ENCODE data around the gene PCP2.

- TF ChIP-seq TSHZ2 (CRISPR knock-in tag; IDR thresholded peaks at IDR 0.05) = no peak
- no peak for TF ChIP-seq PATZ1 (CRISPR knock-in tag; IDR thresholded peaks at IDR 0.05; ENCODE audit: borderline replicate concordance)
- TF ChIP-seq POU6F1 (CRISPR knock-in tag; IDR thresholded peaks at IDR 0.05; ENCODE audit: borderline replicate concordance, low read depth) = no peak
- no peak for TF ChIP-seq ARNTL (CRISPR knock-in tag; IDR thresholded peaks at IDR 0.05; ENCODE audit: borderline replicate concordance, low read depth)
- no peak for TF ChIP-seq SNAI2 (CRISPR knock-in tag; IDR thresholded peaks at IDR 0.05)
- no peak for TF ChIP-seq CREB5 (CRISPR knock-in tag; IDR thresholded peaks at IDR 0.05; ENCODE audit: low read depth)
- TF ChIP-seq TCF4 (CRISPR knock-in tag; IDR thresholded peaks at IDR 0.05; ENCODE audit: borderline replicate concordance) = no peak
- no peak for TF ChIP-seq RARB (CRISPR knock-in tag; IDR thresholded peaks at IDR 0.05)
These were observed 3.3 kb upstream of the PCP2 start, which contains the start of gene STXBP2 for GRCh38 chr19:7636691-7637373.
